ENCODE results near the gene PITX3.

The PITX3 gene

DNA sequence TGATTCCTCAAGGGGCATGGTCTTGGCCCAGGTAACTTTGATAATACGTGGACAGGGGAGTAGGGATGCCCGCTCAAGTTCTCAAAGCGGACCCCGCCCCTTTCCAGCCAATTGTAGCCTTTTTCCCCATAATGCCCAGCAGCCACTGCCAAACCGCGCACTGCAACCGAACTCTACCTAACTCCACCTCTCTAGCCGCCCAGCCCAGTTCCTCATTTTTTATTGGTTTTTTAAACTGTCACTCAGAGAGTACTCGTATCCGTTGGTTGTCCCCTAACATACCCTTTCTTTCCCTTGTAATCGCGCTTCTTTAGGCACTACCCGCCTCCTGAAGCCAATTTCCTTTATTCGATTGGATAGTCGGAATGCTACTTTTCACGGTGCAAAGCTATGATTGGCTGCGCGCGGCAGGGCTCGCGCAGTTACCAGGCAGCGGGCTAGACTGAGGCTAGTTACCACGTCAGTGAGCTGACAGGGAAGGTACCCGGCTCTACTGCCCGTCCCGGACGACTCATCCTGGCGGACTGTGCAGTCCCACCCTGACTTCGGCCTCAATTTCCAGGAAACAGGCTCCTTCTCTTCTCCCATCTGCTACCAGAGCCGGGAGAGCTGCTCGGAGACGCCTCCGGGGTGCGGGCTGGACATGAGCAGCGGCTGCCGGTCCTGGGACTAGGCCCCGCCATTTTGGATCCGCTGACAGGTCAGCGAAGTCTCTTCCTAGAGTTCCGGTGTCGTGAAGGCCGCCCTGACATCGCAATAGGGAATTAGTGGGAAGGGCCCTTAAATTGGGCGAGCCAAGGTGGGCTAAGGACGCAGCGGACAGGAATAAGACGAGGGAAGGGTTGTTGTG lies 4.0 kb upstream of the PITX3 start, which contains the start of gene GBF1:
TSS of gene GBF1 (plus strand) at position 451 of the 850 bp plus-strand sequence. CDS start 13,407 bp downstream, outside the sequence.
- TF ChIP-seq, protein P1, sequence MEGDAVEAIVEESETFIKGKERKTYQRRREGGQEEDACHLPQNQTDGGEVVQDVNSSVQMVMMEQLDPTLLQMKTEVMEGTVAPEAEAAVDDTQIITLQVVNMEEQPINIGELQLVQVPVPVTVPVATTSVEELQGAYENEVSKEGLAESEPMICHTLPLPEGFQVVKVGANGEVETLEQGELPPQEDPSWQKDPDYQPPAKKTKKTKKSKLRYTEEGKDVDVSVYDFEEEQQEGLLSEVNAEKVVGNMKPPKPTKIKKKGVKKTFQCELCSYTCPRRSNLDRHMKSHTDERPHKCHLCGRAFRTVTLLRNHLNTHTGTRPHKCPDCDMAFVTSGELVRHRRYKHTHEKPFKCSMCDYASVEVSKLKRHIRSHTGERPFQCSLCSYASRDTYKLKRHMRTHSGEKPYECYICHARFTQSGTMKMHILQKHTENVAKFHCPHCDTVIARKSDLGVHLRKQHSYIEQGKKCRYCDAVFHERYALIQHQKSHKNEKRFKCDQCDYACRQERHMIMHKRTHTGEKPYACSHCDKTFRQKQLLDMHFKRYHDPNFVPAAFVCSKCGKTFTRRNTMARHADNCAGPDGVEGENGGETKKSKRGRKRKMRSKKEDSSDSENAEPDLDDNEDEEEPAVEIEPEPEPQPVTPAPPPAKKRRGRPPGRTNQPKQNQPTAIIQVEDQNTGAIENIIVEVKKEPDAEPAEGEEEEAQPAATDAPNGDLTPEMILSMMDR (IDR thresholded peaks at IDR 0.05; ENCODE audit: low read depth, low read length): no peak
- peak within 1 kb of the TSS; percentile 84 for H3K4me3 ChIP-seq (ENCODE audit: low read depth, low read length)

DNA sequence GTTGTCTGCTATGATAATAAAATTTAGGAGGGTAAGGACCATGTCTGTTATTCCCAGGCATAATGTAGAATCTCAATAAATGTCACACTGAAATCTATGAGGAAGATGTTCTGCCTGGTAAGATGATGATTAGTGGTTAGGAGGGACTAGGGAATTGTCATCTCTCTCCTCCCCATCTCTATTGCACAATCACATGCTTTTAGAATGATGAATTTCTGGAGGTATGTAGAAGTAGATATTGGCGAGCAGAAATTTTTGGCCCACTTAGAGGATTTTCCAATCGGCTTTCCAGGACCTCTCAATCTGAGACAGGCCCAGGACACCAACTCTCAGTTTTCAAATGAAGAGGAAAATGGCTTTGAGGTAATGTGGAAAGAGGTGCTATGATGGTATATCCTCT lies 2.0 kb upstream of the PITX3 start:
- H3K4me3 ChIP-seq (ENCODE audit: low read depth, low read length): no peak overlapping the region
- TF ChIP-seq, protein P1 (IDR thresholded peaks at IDR 0.05; ENCODE audit: low read depth, low read length): no peak

DNA sequence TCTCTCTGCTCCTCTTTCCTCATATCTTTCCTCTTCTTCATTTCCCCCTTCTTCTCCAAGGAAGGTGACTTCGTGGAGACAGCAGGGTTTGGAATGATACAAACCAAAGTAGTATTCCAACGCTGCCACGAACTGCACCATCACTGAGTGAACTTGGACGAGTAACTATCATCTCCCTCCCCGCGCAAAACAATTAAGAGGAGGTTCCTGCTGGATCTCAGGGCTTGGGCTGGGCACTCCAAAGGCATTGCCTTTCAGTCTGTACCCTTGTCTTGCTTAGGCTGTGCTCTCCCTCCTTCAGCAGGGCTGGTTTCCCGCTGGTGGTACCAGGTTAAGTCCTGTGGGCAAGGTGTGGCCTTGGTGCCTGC lies 790 bp upstream of the PITX3 start:
- peak overlapping the region; percentile 68 for H3K4me3 ChIP-seq (ENCODE audit: low read depth, low read length)
- TF ChIP-seq, protein P1 (IDR thresholded peaks at IDR 0.05; ENCODE audit: low read depth, low read length): no peak

DNA sequence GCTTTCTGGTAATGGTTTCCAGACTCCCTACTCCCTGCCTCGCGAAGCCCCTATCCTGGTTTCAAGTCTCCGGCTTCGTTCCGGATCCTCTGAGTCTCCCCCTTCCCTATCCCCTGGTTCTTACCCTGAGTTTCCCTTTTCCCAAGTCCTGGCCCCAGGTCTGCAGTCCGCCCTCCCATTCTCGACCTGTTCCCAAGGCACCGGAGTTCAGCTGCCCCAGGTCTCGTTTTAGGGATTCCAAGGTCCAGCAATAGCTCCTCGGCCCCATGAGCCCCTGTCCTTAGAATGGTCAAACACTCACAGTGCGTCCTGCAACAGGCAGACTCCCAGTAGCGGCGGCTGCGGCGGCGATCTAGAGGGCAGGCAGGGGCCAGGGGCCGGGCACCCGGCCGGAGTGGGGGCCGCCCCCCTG lies 274 bp downstream of the PITX3 start:
- H3K4me3 ChIP-seq (ENCODE audit: low read depth, low read length): peak overlapping the region; percentile 68
- TF ChIP-seq, protein P1 (IDR thresholded peaks at IDR 0.05; ENCODE audit: low read depth, low read length): no peak

DNA sequence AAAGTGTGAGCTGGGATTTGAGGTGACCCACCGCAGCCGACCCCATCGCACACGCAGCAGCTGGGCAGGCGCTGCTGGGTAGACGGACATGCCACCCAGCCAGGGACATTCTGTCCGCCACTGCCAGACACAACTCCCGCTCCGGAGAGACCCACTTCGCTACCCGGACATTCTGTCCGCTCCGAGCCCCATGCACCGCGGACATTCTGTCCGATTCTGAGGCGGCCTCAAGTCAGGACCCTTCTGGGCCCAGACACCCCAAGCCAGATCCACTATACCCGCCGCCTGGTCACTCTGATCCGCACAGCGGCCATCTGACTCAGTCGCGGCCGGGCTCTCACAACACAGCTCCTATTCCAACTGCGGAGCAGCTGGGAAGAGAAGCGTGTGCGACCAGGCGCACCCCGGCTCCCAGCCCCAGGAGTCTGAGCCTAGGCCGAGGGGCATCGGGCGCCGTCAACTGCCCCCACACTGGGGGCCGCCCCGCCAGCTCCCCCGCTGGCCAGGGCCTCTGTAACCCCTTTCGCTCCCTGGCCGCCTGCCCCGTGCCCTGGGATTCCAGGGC lies 763 bp downstream of the PITX3 start:
- TF ChIP-seq, protein P1 (IDR thresholded peaks at IDR 0.05; ENCODE audit: low read depth, low read length): no peak
- H3K4me3 ChIP-seq (ENCODE audit: low read depth, low read length): peak overlapping the region; percentile 68

DNA sequence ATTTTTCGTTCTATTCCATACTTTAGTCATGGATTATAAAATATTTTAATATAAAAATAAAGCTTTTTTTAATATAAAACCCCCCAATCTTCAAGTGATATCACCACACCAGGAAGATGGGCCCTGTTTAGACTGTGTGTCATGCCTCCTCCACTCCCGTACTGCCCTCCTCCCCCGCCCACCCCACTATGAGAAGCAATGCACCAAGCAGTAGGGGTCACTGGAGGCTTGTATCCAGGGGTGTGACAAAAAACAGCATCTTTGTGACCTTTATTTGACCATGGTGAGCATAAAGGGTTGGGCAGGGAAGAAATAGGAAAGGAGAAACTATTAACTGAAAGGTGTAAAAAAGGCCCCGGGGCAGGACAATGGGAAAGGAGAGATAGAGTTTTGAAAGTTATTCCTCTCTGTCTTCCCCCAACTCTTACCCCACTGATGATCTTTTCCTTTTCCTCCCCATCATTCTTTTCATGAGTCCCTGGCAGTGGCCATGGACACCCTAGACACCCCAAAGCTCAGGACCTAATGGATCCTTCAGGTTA lies 3.5 kb downstream of the PITX3 start:
- TF ChIP-seq, protein P1 (IDR thresholded peaks at IDR 0.05; ENCODE audit: low read depth, low read length): no peak
- H3K4me3 ChIP-seq (ENCODE audit: low read depth, low read length): no peak overlapping the region

DNA sequence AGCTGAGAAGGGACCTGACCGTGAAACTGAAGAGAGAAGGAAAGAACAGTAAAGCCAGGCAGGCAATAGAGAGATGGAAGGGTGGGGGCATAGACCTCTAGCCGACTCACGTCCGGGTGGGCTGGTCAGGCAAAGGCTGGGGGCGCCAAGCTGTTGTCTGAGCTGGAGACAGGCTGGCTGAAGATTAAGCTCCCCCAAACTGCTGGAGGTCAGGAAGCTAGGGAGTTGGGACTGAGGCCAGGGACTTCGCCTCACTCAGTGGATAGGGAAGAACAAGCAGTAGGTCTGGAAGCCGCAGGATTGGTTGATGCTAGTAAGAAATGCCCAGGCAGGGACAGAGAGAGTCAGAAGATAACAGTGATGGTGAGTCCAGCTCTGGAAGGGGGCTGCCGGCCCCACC lies 5.3 kb downstream of the PITX3 start:
- no peak overlapping the region for H3K4me3 ChIP-seq (ENCODE audit: low read depth, low read length)
- TF ChIP-seq, protein P1 (IDR thresholded peaks at IDR 0.05; ENCODE audit: low read depth, low read length): no peak
